COLO668 (cell line): ENCODE results near the gene SPECC1.
A peak's percentile ranks its signal among the peaks of the same experiment; 100 is the strongest.

Source experiments
- DNase-seq: peaks from one replicate; lab custom pipeline; 2025; ENCODE audit not compliant: unreplicated experiment; lab: John Stamatoyannopoulos, UW

The SPECC1 gene

DNA sequence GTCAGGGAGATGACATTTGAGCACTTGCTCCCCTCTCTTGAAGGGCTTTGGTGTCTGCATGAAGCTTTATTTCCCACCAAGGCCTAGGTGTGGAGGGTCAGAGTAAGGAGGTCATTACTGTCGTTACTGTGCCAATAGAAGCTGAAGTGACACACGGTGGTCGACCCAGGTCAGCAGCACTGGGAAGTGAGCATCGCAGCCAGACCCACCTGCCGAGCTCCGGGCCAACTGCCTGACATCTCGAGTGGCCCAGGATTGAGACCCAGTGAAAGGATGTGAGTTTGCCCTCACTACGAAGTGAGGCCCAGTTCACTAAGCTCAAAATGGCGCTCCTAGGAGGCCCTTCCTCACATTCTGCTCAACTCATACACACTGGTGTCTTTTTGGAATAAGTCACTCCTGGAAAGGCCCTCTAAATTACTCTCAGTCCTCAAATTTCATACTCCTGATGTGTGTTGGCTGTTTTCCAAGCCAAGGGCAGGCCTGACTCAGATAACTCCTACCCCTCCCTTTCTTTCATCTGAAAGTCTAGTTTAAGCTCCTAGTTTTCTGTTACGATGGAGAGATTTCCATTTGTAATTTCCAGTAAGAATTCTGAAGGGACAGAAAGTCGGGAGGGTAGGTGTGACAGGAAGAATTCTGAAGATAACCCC lies 257.8 kb downstream of the SPECC1 start:
- peak; percentile 24 for DNase-seq

DNA sequence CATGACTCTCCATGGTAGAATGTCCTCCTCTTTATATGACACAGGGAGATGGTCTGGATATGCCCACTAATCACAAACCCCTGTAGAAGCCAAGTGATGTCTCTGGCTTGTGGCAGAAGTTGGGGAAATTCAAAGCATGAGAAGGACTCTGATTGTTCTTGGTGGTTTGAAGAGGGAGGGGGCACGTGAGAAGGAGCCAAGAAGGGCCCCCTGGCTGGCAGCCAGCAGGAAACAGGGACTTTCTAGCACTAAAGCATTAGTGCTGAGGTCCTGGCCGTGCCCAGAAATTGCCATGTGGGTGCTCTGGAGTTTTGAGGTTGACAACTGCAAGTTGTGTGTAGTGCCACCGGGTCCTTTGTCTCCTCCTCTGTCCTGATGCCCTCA lies 258.3 kb downstream of the SPECC1 start:
- peak; percentile 5 for DNase-seq

DNA sequence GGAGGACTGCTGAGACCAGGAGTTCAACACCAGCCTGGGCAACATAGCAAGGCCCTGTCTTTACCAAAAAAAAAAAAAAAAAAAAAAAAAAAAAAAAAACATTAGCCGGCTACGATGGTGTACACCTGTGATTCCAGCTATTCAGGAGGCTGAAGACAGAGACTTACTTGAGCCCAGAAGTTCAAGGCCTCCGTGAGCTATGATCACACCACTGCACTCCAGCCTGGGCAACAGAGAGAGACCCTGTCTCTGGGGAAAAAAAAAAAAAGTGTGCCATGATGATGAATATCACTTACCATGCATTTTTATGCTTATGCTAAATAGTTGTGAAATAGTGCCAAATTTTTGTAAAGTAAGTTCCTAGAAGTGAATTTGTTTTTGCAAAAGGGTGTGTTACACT lies 261.2 kb downstream of the SPECC1 start:
- no peak for DNase-seq

- no peak for DNase-seq
These were observed 262.0 kb downstream of the SPECC1 start for GRCh38 chr17:20271011-20271610.

GRCh38 chr17:20273741-20274500 lies 264.8 kb downstream of the SPECC1 start:
- no peak for DNase-seq

DNA sequence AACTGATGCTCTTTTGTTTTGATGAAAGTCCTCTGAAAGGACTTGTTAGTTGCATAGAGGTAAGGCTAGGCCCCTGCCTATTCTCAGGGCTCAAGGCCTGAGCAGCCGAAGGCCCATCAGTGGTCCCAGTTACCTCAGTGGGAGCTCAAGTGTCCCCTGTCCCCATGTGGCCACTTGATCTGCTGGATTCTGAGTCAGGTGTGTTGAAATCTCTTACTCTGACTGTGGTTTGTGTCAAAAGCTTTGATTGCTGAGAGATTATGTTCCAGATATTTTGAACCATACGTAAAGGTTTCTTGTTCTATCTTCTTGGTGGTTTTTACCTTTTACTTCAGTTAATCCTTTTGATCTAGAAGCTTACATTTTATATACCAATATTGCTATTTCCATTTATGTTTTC lies 266.5 kb downstream of the SPECC1 start:
- no peak for DNase-seq

- DNase-seq = no peak
These were observed 267.3 kb downstream of the SPECC1 start for GRCh38 chr17:20276421-20276820.

DNA sequence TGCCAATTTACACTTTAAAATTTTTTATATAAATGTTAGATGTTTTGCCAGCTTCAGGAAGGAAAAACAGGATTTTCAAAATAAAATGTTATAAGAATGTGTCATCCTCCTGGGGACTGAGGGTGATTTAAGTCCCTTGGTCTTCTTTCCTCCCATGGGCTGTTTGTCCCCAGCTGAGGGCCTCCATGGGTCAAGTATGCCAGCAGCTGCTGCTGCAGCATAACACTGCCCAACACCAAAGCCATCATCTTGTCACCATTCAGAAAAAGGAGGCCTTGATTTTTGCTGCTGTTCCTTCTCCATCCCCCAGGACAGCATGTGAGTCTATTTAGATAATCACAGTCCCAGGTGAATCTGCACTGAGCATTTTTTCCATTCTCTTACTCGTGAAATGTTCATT lies 269.6 kb downstream of the SPECC1 start:
- no peak for DNase-seq

DNA sequence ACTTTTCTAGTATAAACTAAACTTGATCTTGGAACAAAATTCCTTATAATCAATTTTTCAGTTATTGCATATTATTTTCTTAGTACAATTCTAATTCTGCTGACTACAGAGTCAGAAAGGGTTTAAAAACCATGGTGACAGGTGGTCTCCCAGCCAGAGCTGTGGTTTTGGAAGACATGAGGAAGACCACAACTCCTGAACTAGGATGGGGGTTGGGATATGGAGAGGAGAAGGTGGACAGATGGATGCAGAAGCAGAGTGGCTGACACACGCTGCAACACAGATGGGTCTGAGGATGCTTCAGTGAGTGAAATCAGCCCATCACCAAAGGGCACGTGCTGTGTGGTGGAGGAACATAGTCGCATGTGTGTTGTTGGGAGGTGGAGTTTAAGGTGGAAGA lies 270.5 kb downstream of the SPECC1 start:
- no peak for DNase-seq

GRCh38 chr17:20280051-20280450 lies 270.9 kb downstream of the SPECC1 start:
- no peak for DNase-seq

DNA sequence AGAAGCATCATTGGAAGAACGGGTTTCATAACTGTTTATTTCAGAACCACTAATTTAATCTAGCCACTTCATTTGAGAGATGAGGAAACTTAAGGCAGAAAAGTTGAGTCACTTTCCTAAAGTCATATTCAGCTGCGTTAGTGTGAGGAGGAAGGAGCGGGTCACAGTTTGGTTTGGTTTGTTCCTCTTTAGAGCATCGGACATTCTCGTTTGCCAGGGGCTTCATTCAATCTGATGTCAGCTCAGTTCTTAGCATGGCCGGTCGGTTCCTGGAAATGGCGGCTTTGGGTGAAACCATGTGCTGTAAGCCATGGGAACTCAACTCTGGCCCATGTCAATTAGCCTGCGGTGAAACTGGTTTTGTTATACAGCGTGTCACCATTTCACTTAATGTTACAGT lies 271.7 kb downstream of the SPECC1 start:
- DNase-seq = no peak

GRCh38 chr17:20281860-20282259 lies 272.7 kb downstream of the SPECC1 start:
- no peak for DNase-seq

- DNase-seq = no peak
These were observed 273.6 kb downstream of the SPECC1 start for GRCh38 chr17:20282526-20283308.

DNA sequence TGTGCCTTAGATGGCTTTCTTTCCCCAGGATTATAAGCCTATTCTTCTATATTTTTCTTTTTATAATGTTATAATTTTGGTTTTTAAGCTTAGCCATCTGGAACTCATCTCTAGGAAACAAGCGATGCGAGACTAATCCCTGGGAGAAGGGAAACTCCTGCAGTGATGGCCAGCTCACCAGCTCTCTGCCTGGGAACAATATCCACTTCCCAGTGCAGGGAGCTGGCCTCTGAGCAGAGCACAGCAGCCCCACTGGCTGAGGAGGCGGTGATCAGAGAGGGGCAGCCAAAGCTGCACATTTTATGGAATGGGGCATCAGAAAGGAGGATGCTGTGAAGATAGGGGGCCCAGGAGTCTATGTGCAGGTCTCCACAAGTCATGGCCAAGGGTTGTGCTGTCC lies 274.9 kb downstream of the SPECC1 start:
- DNase-seq = no peak

- DNase-seq = no peak
These were observed 275.6 kb downstream of the SPECC1 start for GRCh38 chr17:20284570-20285295.

DNA sequence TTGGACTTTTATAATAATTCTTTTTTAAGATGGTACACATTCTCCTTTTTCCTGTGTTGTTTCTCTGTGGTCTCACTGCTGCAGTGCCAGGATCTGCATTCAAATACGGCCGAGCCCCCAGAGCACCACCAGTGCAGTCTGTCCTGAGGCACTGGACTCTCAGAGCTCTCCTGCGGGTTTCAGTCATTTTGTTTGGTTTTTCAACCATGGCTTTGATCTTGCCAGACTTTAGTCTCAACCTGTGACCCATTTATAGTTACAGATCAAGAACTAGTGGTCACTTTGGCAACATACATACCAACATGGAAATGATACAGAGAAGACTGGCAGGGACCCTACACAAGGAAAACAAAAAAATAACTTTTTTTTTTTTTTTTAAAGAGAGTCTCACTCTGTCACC lies 280.8 kb downstream of the SPECC1 start:
- DNase-seq = no peak

DNA sequence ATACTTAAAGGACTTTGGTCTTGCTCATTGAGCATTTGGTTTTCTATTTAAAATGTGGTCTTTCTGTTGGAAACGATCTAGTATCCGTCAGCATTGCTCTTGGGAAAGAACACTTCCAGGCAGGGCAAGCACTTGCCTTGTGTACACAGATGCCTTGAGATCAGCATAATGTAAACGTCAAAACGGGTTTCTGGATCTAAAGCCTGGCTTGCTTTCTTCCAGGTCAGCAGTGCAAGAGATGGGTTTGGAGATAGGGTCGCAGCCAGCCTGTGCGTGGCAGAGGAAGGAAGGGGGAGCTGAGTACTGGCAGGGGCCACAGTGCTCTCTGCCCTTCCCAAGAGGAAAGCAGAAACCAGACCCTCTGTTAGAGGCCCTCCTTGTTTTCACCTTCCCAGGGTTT lies 282.7 kb downstream of the SPECC1 start:
- DNase-seq = no peak

DNA sequence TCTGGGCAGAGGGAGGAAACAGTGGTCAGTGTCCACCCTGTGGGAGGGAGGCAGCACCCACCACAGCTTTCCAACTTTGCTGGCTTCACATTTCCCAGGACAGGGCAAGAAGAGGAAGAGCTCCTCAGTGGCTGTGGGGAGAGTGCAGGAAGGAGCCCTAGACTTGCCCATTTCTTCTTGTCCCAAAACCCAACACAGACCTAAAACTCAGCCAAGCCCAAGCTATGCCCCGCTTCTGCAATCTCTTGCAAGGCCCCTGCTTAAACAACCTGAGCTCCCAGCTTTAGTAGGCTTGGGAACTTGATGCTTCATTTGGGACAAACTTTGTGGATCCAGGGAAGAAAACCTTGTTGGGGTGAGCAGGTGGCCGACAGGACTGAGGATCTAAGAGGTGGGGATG lies 284.3 kb downstream of the SPECC1 start:
- DNase-seq = no peak

DNA sequence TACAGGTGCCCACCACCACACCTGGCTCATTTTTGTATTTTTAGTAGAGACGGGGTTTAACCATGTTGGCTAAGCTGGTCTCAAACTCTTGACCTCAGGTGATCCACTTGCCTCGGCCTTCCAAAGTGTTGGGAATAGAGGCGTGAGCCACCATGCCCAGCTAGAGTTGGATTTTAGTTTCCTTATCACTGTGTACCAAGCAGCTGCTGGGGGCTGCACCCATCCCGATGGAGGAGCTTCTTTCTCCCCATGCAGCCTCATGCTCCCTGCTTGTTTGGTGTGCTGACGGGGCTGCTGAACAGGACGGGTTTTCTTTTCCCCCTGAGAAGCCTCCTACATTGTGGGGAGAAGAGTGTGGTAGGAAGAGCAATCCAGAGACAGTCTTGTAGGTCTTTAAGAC lies 285.0 kb downstream of the SPECC1 start:
- no peak for DNase-seq

- no peak for DNase-seq
These were observed 289.9 kb downstream of the SPECC1 start for GRCh38 chr17:20299013-20299412.

DNA sequence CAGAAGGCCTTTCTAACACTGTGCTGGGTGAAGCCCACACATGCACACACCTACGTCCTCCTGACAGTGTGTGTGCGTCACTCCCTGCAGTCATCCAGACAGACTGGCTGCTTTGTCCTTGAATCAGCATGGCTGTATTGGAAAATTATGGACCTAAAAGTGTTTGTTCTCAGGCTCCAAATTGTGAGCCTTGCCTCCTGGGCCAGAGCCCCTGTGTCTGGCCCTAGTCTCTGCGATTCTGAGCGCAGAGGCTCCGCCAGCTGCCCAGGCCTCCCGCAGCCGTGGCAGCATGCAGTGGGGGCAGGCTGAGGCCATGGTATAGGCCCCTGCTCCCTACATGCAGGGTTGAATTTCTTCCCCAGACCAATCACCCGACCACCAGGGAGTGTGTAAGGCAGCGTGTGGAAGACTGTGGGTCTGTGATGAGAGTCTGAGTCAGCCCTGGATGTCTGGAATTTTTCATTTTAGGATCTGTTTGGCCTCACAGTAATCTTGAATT lies 291.3 kb downstream of the SPECC1 start:
- DNase-seq = no peak
